K562 (cell line): Measurements from ENCODE around the gene GSK3B. TPM values are rescaled to one million over a fixed set of nuclear protein-coding genes. Genes with fewer than 3 reads are reported as not detected.

ENCODE experiments used
- ARID1B ChIP-seq: fragments of 450-650 bp; IDR thresholded peaks from 2 replicates; pipeline ENCODE4 v1.6.1; 2016; ENCODE audit warnings: antibody characterized with exemption, mild to moderate bottlenecking, inconsistent platforms
- CBFA2T3 ChIP-seq: fragments of 450-650 bp; IDR thresholded peaks from 2 replicates; pipeline ENCODE4 v1.6.1; 2017
- CREB1 ChIP-seq, 2 experiments: sonication (generic) in 1 of 2; formaldehyde crosslinking in 1 of 2; IDR thresholded peaks; 2 replicates each; pipeline versions ENCODE4 v1.6.1 to v1.8.0; 2012 to 2022; ENCODE audit warnings: inconsistent platforms in 1 of 2, mild to moderate bottlenecking in 1 of 2, missing genetic modification reagents in 1 of 2, moderate library complexity in 1 of 2
- DACH1 ChIP-seq: fragments of 450-650 bp; IDR thresholded peaks from 2 replicates; pipeline ENCODE4 v1.6.1; 2018; ENCODE audit not compliant: partially characterized antibody
- KDM1A ChIP-seq, 2 experiments: fragments of 450-650 bp; IDR thresholded peaks; 2 replicates each; pipeline ENCODE4 v1.6.1; 2016; ENCODE audit warnings: mild to moderate bottlenecking in 2 of 2
- MEIS2 ChIP-seq: fragments of 450-650 bp; IDR thresholded peaks from 2 replicates; pipeline ENCODE4 v1.6.1; 2014; ENCODE audit warnings: mild to moderate bottlenecking; ENCODE audit not compliant: partially characterized antibody
- MLX ChIP-seq, 2 experiments: fragments of 450-650 bp in 1 of 2; sonication (generic) in 1 of 2; formaldehyde crosslinking; conservative IDR thresholded peaks; 2 replicates each; pipeline versions ENCODE4 v1.4.0 to v1.8.1; 2020 to 2022; ENCODE audit warnings: mild to moderate bottlenecking in 1 of 2, missing genetic modification reagents in 1 of 2
- MYBL2 ChIP-seq, 2 experiments: fragments of 450-650 bp in 1 of 2; sonication (generic) in 1 of 2; formaldehyde crosslinking in 1 of 2; IDR thresholded peaks; 2 replicates each; pipeline versions ENCODE4 v1.6.1 to v1.8.1; 2017 to 2022; ENCODE audit warnings: borderline replicate concordance in 1 of 2, inconsistent platforms in 1 of 2, low read depth in 1 of 2, mild to moderate bottlenecking in 1 of 2, missing genetic modification reagents in 1 of 2, moderate library complexity in 1 of 2
- NCOR1 ChIP-seq: fragments of 450-650 bp; IDR thresholded peaks from 2 replicates; pipeline ENCODE4 v1.6.1; 2016; ENCODE audit warnings: mild to moderate bottlenecking, moderate library complexity
- NFATC3 ChIP-seq: fragments of 450-650 bp; IDR thresholded peaks from 2 replicates; pipeline ENCODE4 v1.6.1; 2017; ENCODE audit warnings: mild to moderate bottlenecking
- RCOR1 ChIP-seq, 2 experiments: IDR thresholded peaks; 2 replicates each; pipeline ENCODE4 v1.6.1; 2012; ENCODE audit warnings: low read depth in 2 of 2, low read length in 2 of 2, borderline replicate concordance in 1 of 2, improper control_type of control experiment in 1 of 2
- SAFB2 ChIP-seq: fragments of 200-400 bp; formaldehyde crosslinking; IDR thresholded peaks from 2 replicates; pipeline ENCODE4 v1.6.1; 2018; ENCODE audit warnings: borderline replicate concordance, low read length, low read depth, moderate library complexity; ENCODE audit not compliant: severe bottlenecking
- SREBF1 ChIP-seq: fragments of 150-350 bp; IDR thresholded peaks from 2 replicates; pipeline ENCODE4 v1.6.1; 2014; ENCODE audit warnings: antibody characterized with exemption, low read depth, low read length, borderline replicate concordance
- TAF9B ChIP-seq: fragments of 450-650 bp; IDR thresholded peaks from 2 replicates; pipeline ENCODE4 v1.6.1; 2018; ENCODE audit warnings: mild to moderate bottlenecking; ENCODE audit not compliant: partially characterized antibody
- TCF3 ChIP-seq: sonication (generic); formaldehyde crosslinking; IDR thresholded peaks from 2 replicates; pipeline ENCODE4 v1.4.0; 2020; ENCODE audit warnings: mild to moderate bottlenecking, missing genetic modification reagents
- TEAD4 ChIP-seq, 2 experiments: sonication (generic) in 1 of 2; formaldehyde crosslinking in 1 of 2; IDR thresholded peaks; 2 replicates each; pipeline versions ENCODE4 v1.6.1 to v1.8.0; 2012 to 2022; ENCODE audit warnings: borderline replicate concordance in 1 of 2, inconsistent platforms in 1 of 2, low read length in 1 of 2, mild to moderate bottlenecking in 1 of 2, missing genetic modification reagents in 1 of 2
- ZNF507 ChIP-seq: conservative IDR thresholded peaks from 2 replicates; pipeline ENCODE4 v1.6.1; 2017; ENCODE audit warnings: missing genetic modification characterization, missing compliant biosample characterization
- polyA plus RNA-seq, 8 experiments: library from polyadenylated mRNA; depleted of rRNA in 4 of 8; stranded (reverse) in 5 of 8; unstranded in 3 of 8; fragments of >200 nt; fragmentation: Nextera tagmentation in 2 of 8; fragmentation: Illumina TruSeq in 1 of 8; extraction: Ambion mirVana in 2 of 8; extraction: Trizol in 1 of 8; gene quantifications; 2 replicates each; pipeline versions ENCODE4 v1.2.1 to v1.2.3, GENCODE V29; 2011 to 2014; ENCODE audit warnings: inconsistent platforms in 1 of 8, missing spikeins in 1 of 8
- total RNA-seq, 7 experiments: library from RNA; depleted of rRNA in 6 of 7; stranded (reverse); fragments of >200 nt in 6 of 7; fragmentation: Illumina TruSeq in 2 of 7; extraction: Trizol in 2 of 7; gene quantifications; 2 replicates each; pipeline versions ENCODE4 v1.2.1 to v1.2.3, GENCODE V29; 2011 to 2021; ENCODE audit warnings: low replicate concordance in 1 of 7
- TF ChIP-seq, protein P1 (sequence below): sonication (generic); IDR thresholded peaks from 2 replicates; pipeline ENCODE4 v1.6.1; 2016

Gene GSK3B
- total and polyA plus RNA-seq, 9 of the 15 experiments (the other 6 are each of a cell fraction or from before 2014, with no cell fraction given): 4.7 to 25.0 (median 18.7) TPM

- peak; percentile 82 to 83 for TF ChIP-seq KDM1A (IDR thresholded peaks at IDR 0.05)
- TF ChIP-seq ARID1B: peak; percentile 71
- TF ChIP-seq NFATC3: no peak
- TF ChIP-seq CBFA2T3: peak; percentile 83
- peak; percentile 46; the same call in 1 of the 2 replicates for TF ChIP-seq NCOR1
- peak; percentile 71 for TF ChIP-seq TEAD4 (IDR thresholded peaks at IDR 0.05; ENCODE audit: low read length)
- TF ChIP-seq TEAD4 (CRISPR knock-in tag; IDR thresholded peaks at IDR 0.05; ENCODE audit: borderline replicate concordance): no peak
- no peak for TF ChIP-seq ZNF507 (tag)
- peak; percentile 25 for TF ChIP-seq MEIS2
- TF ChIP-seq, protein P1, sequence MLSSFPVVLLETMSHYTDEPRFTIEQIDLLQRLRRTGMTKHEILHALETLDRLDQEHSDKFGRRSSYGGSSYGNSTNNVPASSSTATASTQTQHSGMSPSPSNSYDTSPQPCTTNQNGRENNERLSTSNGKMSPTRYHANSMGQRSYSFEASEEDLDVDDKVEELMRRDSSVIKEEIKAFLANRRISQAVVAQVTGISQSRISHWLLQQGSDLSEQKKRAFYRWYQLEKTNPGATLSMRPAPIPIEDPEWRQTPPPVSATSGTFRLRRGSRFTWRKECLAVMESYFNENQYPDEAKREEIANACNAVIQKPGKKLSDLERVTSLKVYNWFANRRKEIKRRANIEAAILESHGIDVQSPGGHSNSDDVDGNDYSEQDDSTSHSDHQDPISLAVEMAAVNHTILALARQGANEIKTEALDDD: peak; percentile 46; the same call in 1 of the 2 replicates
- TF ChIP-seq CREB1 (IDR thresholded peaks at IDR 0.05): no peak
- TF ChIP-seq CREB1 (CRISPR knock-in tag; IDR thresholded peaks at IDR 0.05): no peak
- TF ChIP-seq SREBF1: no peak
- TF ChIP-seq TCF3: peak; percentile 54
- peak; percentile 36 for TF ChIP-seq DACH1
- TF ChIP-seq MYBL2 (IDR thresholded peaks at IDR 0.05; ENCODE audit: low read depth): no peak
- TF ChIP-seq MYBL2 (CRISPR knock-in tag; IDR thresholded peaks at IDR 0.05; ENCODE audit: borderline replicate concordance): no peak
- no peak for TF ChIP-seq TAF9B
- TF ChIP-seq RCOR1 (IDR thresholded peaks at IDR 0.05; ENCODE audit: borderline replicate concordance in 1 of 2, low read depth in 2 of 2, low read length in 2 of 2): peak in 1 of 2 experiments; percentile 78; a peak in 2 of 4 replicates
- no peak for TF ChIP-seq MLX (CRISPR knock-in tag; conservative IDR thresholded peaks at IDR 0.05)
- TF ChIP-seq SAFB2: no peak
Measured at GRCh38 chr3:119945291-119945690, 149.0 kb downstream of the GSK3B start (continued).
